K562 (cell line): Measurements from ENCODE around the gene CD164L2. TPM values are rescaled to one million over a fixed set of nuclear protein-coding genes. Genes with fewer than 3 reads are reported as not detected.

Source experiments
- AFF4 ChIP-seq: sonication (generic); formaldehyde crosslinking; IDR thresholded peaks from 2 replicates; pipeline ENCODE4 v1.8.0; 2023; ENCODE audit warnings: mild to moderate bottlenecking, missing genetic modification reagents
- ARID1B ChIP-seq: fragments of 450-650 bp; IDR thresholded peaks from 2 replicates; pipeline ENCODE4 v1.6.1; 2016; ENCODE audit warnings: antibody characterized with exemption, mild to moderate bottlenecking, inconsistent platforms
- CTBP1 ChIP-seq: fragments of 450-650 bp; IDR thresholded peaks from 2 replicates; pipeline ENCODE4 v1.6.1; 2016; ENCODE audit warnings: borderline replicate concordance
- HSF4 ChIP-seq: fragments of 250-450 bp; sonication (Bioruptor Pico); IDR thresholded peaks from 2 replicates; pipeline ENCODE4 v2.1.2; 2022; ENCODE audit warnings: mild to moderate bottlenecking, moderate library complexity, borderline replicate concordance
- KAT2B ChIP-seq: IDR thresholded peaks from one replicate; pipeline ENCODE4 v1.6.1; 2012; ENCODE audit warnings: low read depth, mild to moderate bottlenecking, control low read depth, inconsistent platforms, low read length, moderate library complexity
- PCBP1 ChIP-seq: fragments of 200-400 bp; formaldehyde crosslinking; IDR thresholded peaks from 2 replicates; pipeline ENCODE4 v1.6.1; 2018; ENCODE audit warnings: mild to moderate bottlenecking, low read depth, low read length; ENCODE audit not compliant: poor library complexity, severe bottlenecking
- RHOXF2B ChIP-seq: fragments of 250-450 bp; sonication (Bioruptor Pico); conservative IDR thresholded peaks from 2 replicates; pipeline ENCODE4 v1.5.1; 2021
- YY1 ChIP-seq, 3 experiments: IDR thresholded peaks; 2 replicates each; pipeline ENCODE4 v1.6.1; 2011; ENCODE audit warnings: low read length in 2 of 3, mild to moderate bottlenecking in 2 of 3, moderate library complexity in 2 of 3, borderline replicate concordance in 1 of 3, control low read depth in 1 of 3, low read depth in 1 of 3; ENCODE audit not compliant: insufficient read depth in 3 of 3, insufficient replicate concordance in 2 of 3, control insufficient read depth in 1 of 3, insufficient read length in 1 of 3; ENCODE audit errors: extremely low read depth in 1 of 3
- ZKSCAN3 ChIP-seq: fragments of 250-450 bp; sonication (Bioruptor Pico); IDR thresholded peaks from 2 replicates; pipeline ENCODE4 v1.4.0; 2020
- ZNF274 ChIP-seq: IDR thresholded peaks from 2 replicates; pipeline ENCODE4 v1.6.1; 2011; ENCODE audit warnings: low read depth, mild to moderate bottlenecking, low read length, moderate library complexity, borderline replicate concordance
- polyA plus RNA-seq, 8 experiments: library from polyadenylated mRNA; depleted of rRNA in 4 of 8; stranded (reverse) in 5 of 8; unstranded in 3 of 8; fragments of >200 nt; fragmentation: Nextera tagmentation in 2 of 8; fragmentation: Illumina TruSeq in 1 of 8; extraction: Ambion mirVana in 2 of 8; extraction: Trizol in 1 of 8; gene quantifications; 2 replicates each; pipeline versions ENCODE4 v1.2.1 to v1.2.3, GENCODE V29; 2011 to 2014; ENCODE audit warnings: inconsistent platforms in 1 of 8, missing spikeins in 1 of 8
- total RNA-seq, 7 experiments: library from RNA; depleted of rRNA in 6 of 7; stranded (reverse); fragments of >200 nt in 6 of 7; fragmentation: Illumina TruSeq in 2 of 7; extraction: Trizol in 2 of 7; gene quantifications; 2 replicates each; pipeline versions ENCODE4 v1.2.1 to v1.2.3, GENCODE V29; 2011 to 2021; ENCODE audit warnings: low replicate concordance in 1 of 7
- TF ChIP-seq, protein P1 (sequence below): fragments of 450-650 bp; formaldehyde crosslinking; IDR thresholded peaks from 2 replicates; pipeline ENCODE4 v1.4.0; 2020; ENCODE audit warnings: mild to moderate bottlenecking, moderate library complexity
- TF ChIP-seq, protein P2 (sequence below): fragments of 450-650 bp; conservative IDR thresholded peaks from 2 replicates; pipeline ENCODE4 v1.6.1; 2016; ENCODE audit warnings: missing genetic modification characterization, low read depth, mild to moderate bottlenecking, control low read depth, missing compliant biosample characterization
- TF ChIP-seq, protein P3 (sequence below): fragments of 450-650 bp; IDR thresholded peaks from 2 replicates; pipeline ENCODE4 v1.6.1; 2016; ENCODE audit warnings: antibody characterized with exemption
- TF ChIP-seq, protein P4 (sequence below): fragments of 250-450 bp; sonication (Bioruptor Pico); IDR thresholded peaks from 2 replicates; pipeline ENCODE4 v1.4.0; 2020; ENCODE audit warnings: mild to moderate bottlenecking, moderate library complexity

Gene CD164L2
- total and polyA plus RNA-seq, 9 of the 15 experiments (the other 6 are each of a cell fraction or from before 2014, with no cell fraction given), result 0.08 to 0.92 (median 0.38) TPM; not detected in 1

DNA sequence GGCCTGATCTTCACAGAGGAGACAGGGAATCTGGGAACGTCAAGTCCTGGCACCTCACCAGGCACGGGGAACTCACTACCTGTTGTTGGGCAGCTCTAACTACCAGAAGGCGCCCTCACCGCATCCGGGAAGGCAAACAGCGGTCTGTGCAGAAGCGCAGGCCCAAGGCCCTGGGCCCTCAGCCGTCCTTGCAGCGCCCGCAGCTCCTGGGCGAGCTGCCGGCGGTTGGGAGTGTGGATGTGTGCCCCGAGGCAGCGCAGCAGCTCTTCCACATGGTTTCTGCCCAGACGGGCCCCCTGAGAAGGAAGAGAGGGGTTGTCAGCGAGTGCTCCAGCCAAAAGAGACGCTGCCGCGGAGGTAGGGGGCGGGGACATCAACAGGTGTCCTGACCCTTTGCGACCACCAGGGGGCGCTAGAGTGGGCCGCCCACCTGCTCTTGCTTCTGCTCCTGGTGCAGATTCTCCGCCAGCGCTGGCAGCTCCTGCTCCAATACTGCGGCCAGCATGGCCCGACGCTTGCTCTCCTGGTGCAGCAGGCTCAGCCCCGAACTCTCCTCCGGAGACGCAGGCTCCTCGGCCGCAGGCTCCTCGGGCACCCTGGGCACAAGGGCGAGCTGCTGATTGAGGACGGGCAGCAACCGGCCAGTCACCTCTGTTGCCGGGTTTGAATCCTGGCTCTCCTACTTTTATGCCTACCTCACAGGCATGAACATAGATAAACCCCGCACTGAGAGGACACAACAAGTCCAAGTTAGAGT, 25.7 kb downstream of the CD164L2 start (continued):
- TF ChIP-seq AFF4 (CRISPR knock-in tag) (no peak), CTBP1 (peak; percentile 65), ZNF274 (no peak), PCBP1 (peak; percentile 2), ARID1B (no peak), RHOXF2B (CRISPR knock-in tag) (no peak), KAT2B (no peak), HSF4 (CRISPR knock-in tag) (no peak), ZKSCAN3 (no peak), YY1 (IDR thresholded peaks at IDR 0.05; ENCODE audit: borderline replicate concordance in 1 of 3, control insufficient read depth in 1 of 3, extremely low read depth in 1 of 3, insufficient read depth in 3 of 3, insufficient read length in 1 of 3, insufficient replicate concordance in 2 of 3, low read depth in 1 of 3, low read length in 2 of 3) (peak in 1 of 3 experiments; percentile 52)
- TF ChIP-seq, protein P1, sequence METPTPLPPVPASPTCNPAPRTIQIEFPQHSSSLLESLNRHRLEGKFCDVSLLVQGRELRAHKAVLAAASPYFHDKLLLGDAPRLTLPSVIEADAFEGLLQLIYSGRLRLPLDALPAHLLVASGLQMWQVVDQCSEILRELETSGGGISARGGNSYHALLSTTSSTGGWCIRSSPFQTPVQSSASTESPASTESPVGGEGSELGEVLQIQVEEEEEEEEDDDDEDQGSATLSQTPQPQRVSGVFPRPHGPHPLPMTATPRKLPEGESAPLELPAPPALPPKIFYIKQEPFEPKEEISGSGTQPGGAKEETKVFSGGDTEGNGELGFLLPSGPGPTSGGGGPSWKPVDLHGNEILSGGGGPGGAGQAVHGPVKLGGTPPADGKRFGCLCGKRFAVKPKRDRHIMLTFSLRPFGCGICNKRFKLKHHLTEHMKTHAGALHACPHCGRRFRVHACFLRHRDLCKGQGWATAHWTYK (CRISPR knock-in tag), result peak; percentile 29; the same call in 1 of the 2 replicates
- TF ChIP-seq, protein P2, sequence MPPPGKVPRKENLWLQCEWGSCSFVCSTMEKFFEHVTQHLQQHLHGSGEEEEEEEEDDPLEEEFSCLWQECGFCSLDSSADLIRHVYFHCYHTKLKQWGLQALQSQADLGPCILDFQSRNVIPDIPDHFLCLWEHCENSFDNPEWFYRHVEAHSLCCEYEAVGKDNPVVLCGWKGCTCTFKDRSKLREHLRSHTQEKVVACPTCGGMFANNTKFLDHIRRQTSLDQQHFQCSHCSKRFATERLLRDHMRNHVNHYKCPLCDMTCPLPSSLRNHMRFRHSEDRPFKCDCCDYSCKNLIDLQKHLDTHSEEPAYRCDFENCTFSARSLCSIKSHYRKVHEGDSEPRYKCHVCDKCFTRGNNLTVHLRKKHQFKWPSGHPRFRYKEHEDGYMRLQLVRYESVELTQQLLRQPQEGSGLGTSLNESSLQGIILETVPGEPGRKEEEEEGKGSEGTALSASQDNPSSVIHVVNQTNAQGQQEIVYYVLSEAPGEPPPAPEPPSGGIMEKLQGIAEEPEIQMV (tag), result no peak
- TF ChIP-seq, protein P3, sequence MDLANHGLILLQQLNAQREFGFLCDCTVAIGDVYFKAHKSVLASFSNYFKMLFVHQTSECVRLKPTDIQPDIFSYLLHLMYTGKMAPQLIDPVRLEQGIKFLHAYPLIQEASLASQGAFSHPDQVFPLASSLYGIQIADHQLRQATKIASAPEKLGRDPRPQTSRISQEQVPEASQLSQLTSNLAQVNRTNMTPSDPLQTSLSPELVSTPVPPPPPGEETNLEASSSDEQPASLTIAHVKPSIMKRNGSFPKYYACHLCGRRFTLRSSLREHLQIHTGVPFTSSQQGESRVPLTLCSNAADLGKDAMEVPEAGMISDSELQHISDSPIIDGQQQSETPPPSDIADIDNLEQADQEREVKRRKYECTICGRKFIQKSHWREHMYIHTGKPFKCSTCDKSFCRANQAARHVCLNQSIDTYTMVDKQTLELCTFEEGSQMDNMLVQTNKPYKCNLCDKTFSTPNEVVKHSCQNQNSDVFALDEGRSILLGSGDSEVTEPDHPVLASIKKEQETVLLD, result no peak
- TF ChIP-seq, protein P4, sequence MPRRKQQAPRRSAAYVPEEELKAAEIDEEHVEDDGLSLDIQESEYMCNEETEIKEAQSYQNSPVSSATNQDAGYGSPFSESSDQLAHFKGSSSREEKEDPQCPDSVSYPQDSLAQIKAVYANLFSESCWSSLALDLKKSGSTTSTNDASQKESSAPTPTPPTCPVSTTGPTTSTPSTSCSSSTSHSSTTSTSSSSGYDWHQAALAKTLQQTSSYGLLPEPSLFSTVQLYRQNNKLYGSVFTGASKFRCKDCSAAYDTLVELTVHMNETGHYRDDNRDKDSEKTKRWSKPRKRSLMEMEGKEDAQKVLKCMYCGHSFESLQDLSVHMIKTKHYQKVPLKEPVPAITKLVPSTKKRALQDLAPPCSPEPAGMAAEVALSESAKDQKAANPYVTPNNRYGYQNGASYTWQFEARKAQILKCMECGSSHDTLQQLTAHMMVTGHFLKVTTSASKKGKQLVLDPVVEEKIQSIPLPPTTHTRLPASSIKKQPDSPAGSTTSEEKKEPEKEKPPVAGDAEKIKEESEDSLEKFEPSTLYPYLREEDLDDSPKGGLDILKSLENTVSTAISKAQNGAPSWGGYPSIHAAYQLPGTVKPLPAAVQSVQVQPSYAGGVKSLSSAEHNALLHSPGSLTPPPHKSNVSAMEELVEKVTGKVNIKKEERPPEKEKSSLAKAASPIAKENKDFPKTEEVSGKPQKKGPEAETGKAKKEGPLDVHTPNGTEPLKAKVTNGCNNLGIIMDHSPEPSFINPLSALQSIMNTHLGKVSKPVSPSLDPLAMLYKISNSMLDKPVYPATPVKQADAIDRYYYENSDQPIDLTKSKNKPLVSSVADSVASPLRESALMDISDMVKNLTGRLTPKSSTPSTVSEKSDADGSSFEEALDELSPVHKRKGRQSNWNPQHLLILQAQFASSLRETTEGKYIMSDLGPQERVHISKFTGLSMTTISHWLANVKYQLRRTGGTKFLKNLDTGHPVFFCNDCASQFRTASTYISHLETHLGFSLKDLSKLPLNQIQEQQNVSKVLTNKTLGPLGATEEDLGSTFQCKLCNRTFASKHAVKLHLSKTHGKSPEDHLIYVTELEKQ (CRISPR knock-in tag), result no peak
